IPS DF 6.9 (cell line): Measurements from ENCODE around the gene SETBP1.

ENCODE experiments used
- DNase-seq: peaks from one replicate; pipeline ENCODE4 v3.0.0-alpha.2; 2013; ENCODE audit warnings: low read depth, low spot score
- H3K27ac ChIP-seq: one replicate; pipeline ENCODE4 v1.5.1; 2013; ENCODE audit warnings: low read length, control low read depth
- H3K27me3 ChIP-seq: 2 replicates; pipeline ENCODE4 v1.6.1; 2013; ENCODE audit warnings: mild to moderate bottlenecking, low read length; ENCODE audit not compliant: control insufficient read depth, insufficient read depth
- H3K36me3 ChIP-seq: 2 replicates; pipeline ENCODE4 v1.6.1; 2013; ENCODE audit warnings: low read length; ENCODE audit not compliant: control insufficient read depth, insufficient read depth
- H3K4me1 ChIP-seq: 2 replicates; pipeline ENCODE4 v1.6.1; 2013; ENCODE audit warnings: low read length; ENCODE audit not compliant: control insufficient read depth, insufficient read depth
- H3K4me3 ChIP-seq: 2 replicates; pipeline ENCODE4 v1.5.1; 2013; ENCODE audit warnings: mild to moderate bottlenecking, low read length
- H3K9me3 ChIP-seq: 2 replicates; pipeline ENCODE4 v1.6.1; 2013; ENCODE audit warnings: low read length, inconsistent platforms; ENCODE audit not compliant: control insufficient read depth, insufficient read depth
- WGBS: extraction: QIAGEN DNeasy Blood & Tissue Kit; methylation state at CpG from one replicate; pipeline ENCODE4 v1.1.7; 2013; ENCODE audit warnings: mixed read lengths, missing lambda C conversion rate; ENCODE audit not compliant: insufficient read length, insufficient coverage; 5-methylcytosine and 5-hydroxymethylcytosine counted together

Gene SETBP1

DNA sequence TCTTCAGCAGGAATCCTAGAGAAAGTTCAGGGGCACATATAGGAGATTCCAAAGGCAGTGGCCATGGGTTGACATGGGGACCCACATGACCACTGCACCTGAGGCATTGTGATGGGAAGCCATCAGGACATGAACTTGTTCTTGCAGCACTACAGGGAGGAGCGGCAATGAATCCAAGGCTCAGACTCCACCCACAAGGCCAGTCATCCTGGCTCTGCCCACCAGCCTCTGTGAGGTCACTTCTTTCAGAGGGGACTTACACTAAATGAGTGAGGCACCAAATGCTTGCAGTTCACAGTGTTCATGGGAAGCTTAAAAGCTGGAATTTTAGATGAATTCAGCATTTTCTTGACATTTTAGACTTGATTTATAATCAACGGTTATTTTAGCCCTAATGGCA is 254.2 kb downstream of the SETBP1 start:
- no peaks in the 10 kb centered on the region for H3K27me3 ChIP-seq
- no peak for DNase-seq
- H3K4me1 ChIP-seq = no peaks in the 10 kb centered on the region
- H3K4me3 ChIP-seq = no peak overlapping the region
- H3K9me3 ChIP-seq = no peaks in the 10 kb centered on the region; the same call in 1 of the 2 replicates
- no peaks in the 10 kb centered on the region for H3K36me3 ChIP-seq
- WGBS = no CpG with 5 or more reads among the region's 2 CpGs
- H3K27ac ChIP-seq = no peak overlapping the region

DNA sequence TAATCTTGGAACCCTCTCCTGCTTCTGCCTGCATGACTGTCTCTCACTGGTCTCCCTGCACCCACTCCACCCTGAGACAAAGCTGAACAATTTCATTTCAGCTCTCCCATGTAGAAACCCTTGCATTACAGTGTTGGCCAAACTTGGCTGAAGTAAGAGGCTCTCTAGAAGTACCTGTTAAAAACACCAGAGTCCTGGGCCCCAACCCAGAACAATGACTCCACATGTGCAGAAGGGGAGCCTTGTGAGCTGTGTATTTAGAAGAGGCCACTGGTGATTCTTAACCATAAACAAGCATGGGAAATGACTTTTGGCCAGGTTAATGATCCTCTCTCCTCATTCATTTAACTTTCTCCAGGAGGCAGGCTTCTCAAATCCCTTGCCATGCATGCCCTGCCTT is 254.8 kb downstream of the SETBP1 start:
- no peak for DNase-seq
- no peak overlapping the region for H3K27ac ChIP-seq
- H3K9me3 ChIP-seq = no peaks in the 10 kb centered on the region; the same call in 1 of the 2 replicates
- no peak overlapping the region for H3K4me3 ChIP-seq
- H3K4me1 ChIP-seq = no peaks in the 10 kb centered on the region
- H3K36me3 ChIP-seq = no peaks in the 10 kb centered on the region
- H3K27me3 ChIP-seq = no peaks in the 10 kb centered on the region

DNA sequence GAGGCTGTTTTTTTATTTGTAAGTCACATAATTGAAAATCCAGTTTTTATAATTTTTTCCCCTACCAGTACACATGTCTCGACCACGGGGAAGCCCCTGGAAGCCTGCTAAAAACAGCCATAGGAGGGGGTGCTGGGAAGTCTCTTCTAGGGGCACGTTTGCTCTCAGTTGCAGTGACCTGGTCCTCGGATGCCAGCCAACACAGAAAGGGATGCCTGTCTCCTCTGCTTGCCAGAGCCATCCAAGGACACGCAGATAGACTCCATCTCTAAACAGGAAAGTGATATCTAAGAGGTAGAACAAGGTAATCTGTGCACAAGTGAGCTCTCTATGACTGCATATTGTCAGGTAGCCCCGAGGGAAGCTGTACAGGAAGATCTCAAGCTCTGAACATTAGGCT is 255.8 kb downstream of the SETBP1 start:
- Histone ChIP-seq H3K4me3 (no peak overlapping the region), H3K36me3 (no peaks in the 10 kb centered on the region), H3K4me1 (no peaks in the 10 kb centered on the region), H3K9me3 (no peaks in the 10 kb centered on the region; the same call in 1 of the 2 replicates), H3K27me3 (no peaks in the 10 kb centered on the region), H3K27ac (no peak overlapping the region)
- WGBS = no CpG with 5 or more reads among the region's 6 CpGs
- no peak for DNase-seq

DNA sequence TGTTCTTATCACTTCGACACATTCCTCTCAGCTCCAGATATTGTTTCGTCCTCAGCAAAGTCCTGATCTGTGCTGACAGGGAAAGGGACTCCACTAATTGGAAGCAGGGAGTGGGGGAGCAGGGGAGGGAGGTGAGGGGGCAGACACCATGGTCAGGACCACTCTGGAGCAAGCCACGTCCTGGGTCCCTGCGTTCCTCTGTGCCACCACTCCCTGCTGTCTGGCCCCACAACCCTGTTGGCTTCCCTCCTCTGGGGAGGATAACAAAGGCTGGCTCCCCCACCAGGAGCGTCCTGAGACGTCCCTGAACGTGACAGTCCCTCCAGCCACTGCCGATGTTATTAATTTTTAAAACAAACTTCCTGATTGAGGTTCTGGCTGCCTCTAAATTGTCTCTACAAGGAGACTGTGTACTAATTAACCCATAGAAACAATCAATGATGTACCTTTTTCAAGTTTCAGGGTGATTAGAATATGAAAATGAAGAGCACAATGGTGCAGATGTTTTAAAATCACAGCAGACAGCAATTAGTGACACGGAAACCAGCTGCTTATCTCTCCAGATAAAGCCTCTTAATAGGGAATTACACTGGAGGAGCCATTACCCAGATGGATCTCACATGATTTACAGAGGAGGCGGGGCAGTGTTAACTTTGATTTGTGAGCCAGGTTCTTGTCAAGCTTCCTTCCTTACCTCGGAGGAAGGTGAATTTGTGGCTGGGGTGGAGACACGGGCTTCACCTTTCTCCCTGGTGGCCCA is 257.5 kb downstream of the SETBP1 start:
- H3K9me3 ChIP-seq = no peaks in the 10 kb centered on the region; the same call in 1 of the 2 replicates

DNA sequence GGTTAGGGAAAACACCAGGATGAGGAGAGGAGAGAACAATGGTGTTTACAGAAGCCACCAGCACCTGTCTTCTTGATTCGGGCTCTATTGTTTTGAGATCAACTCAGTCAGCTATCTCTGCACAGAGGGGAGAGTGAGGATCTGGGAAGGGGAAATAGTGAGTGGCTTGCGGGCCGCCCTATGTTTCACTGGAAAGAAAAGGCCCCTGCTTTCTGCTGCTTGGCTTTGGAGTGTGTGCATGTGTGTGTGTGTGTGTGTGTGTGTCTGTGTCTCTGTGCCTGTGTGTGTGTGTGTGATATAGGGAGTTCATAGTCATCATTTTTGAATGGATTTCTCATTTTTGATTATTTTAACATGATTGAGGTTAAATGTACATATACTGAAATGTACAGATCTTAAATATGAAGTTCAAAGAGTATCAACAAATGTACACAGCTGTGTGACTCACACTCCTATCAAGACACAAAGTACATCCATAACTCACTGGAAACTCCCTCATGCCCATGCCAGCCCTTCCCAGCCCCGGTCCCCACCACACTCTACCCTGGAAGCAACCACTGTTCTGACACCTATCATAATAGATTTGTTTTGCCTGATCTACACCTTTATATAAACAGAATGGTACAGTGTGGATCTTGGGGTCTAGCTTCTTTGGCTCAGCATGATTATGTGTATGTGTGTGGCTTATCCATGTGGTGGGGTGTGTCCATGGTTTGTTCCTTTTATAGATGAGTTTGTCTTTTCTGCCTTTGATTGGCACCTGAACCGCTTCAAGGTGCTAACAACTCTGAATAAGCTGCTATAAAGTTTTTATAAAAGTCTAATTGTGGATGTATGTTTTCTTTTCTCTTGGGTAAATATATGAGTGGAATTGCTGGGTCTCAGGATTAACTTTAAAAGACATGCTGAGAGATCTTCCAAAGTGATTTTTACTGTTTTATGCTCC is 258.3 kb downstream of the SETBP1 start:
- WGBS = no CpG with 5 or more reads among the region's 5 CpGs
- Histone ChIP-seq H3K27me3 (peaks cover 2% of the 10 kb centered on the region; the same call in 1 of the 2 replicates), H3K9me3 (no peaks in the 10 kb centered on the region), H3K4me3 (no peak overlapping the region), H3K36me3 (no peaks in the 10 kb centered on the region), H3K27ac (no peak overlapping the region), H3K4me1 (no peaks in the 10 kb centered on the region)
- DNase-seq = no peak

More for the DNA sequence above, 257.5 kb downstream of the SETBP1 start:
- WGBS = no CpG with 5 or more reads among the region's 12 CpGs
- peaks cover 2% of the 10 kb centered on the region; the same call in 1 of the 2 replicates for H3K27me3 ChIP-seq
- H3K27ac ChIP-seq = no peak overlapping the region
- no peaks in the 10 kb centered on the region for H3K4me1 ChIP-seq
- no peak overlapping the region for H3K4me3 ChIP-seq
- no peaks in the 10 kb centered on the region for H3K36me3 ChIP-seq
- DNase-seq = no peak

DNA sequence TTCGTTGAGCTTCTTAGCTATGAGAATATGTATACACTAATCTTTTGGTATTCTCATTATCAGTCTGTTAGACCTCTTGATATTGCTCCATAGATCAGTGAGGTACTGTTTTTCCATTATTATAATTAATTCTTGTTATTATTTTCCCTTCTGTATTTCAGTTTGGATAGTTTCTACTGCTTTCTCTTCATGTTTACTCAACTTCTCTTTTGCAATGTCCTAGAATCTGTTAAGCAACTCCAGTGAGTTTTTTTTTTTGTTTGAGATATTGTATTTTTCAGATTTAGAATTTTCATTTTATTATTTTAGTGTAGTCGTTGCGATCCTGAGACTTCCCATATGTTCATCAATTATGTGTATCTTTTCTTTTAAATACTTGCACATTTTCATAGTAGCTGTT is 260.8 kb downstream of the SETBP1 start:
- Histone ChIP-seq H3K4me3 (no peak overlapping the region), H3K36me3 (no peaks in the 10 kb centered on the region), H3K4me1 (peaks cover 2% of the 10 kb centered on the region; the same call in 1 of the 2 replicates), H3K27ac (no peak overlapping the region), H3K27me3 (peaks cover 2% of the 10 kb centered on the region; the same call in 1 of the 2 replicates), H3K9me3 (no peaks in the 10 kb centered on the region)
- no CpG with 5 or more reads among the region's 3 CpGs for WGBS
- no peak for DNase-seq

DNA sequence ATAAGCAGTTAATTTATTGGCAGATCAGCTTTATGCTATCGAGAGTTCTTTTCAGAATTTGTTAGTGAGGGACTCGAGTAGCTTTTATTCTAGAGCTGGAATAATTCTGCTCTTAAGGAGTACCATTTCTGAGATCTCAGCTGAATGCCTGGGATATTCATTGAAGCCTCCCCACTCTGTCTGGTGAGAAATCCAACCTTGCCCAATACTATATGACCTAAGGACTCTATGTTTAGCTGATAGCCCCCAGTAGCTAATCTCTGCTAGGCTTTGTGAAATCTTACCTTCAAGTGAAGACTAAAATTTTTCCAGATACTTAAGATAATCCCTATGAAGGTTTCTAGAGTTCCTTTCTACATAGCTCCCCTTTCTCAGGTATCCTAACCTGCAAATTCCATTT is 261.4 kb downstream of the SETBP1 start:
- peaks cover 2% of the 10 kb centered on the region; the same call in 1 of the 2 replicates for H3K4me1 ChIP-seq
- no peak overlapping the region for H3K27ac ChIP-seq
- no CpG with 5 or more reads among the region's 2 CpGs for WGBS
- H3K4me3 ChIP-seq = no peak overlapping the region
- no peaks in the 10 kb centered on the region for H3K9me3 ChIP-seq
- no peak for DNase-seq
- no peaks in the 10 kb centered on the region for H3K36me3 ChIP-seq
- H3K27me3 ChIP-seq = peaks cover 2% of the 10 kb centered on the region; the same call in 1 of the 2 replicates

DNA sequence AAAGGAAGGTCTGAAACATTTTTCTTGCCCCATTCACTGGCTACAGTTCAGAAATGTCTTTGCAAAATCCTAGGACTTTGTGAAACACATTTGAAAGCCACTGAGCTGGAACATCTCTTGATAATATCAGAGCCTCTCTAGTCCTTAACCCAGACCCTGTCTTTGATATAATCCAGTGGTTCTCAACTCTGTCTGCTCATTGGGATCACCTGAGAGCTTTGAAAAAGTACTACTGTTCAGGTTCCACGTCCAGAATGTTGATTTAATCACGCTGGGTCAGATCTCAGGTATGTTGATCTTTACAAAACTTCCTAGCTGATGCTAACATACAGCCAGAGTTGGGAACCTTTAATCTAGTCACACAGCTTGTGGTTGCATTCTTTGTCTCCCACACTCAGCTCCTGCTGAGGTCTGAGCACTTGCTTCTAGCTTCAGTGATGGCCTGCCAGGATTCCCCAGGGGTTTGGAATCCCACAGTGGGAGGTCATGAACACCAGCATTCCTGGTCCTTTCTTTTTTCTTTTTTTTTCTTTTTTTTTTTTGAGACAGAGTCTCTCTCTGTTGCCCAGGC is 262.7 kb downstream of the SETBP1 start:
- Histone ChIP-seq H3K27ac (no peak overlapping the region), H3K36me3 (no peaks in the 10 kb centered on the region), H3K9me3 (no peaks in the 10 kb centered on the region), H3K27me3 (peaks cover 2% of the 10 kb centered on the region; the same call in 1 of the 2 replicates), H3K4me1 (peaks cover 2% of the 10 kb centered on the region; the same call in 1 of the 2 replicates), H3K4me3 (no peak overlapping the region)
- WGBS = no CpG with 5 or more reads among the region's 2 CpGs
- peak; percentile 57 for DNase-seq

DNA sequence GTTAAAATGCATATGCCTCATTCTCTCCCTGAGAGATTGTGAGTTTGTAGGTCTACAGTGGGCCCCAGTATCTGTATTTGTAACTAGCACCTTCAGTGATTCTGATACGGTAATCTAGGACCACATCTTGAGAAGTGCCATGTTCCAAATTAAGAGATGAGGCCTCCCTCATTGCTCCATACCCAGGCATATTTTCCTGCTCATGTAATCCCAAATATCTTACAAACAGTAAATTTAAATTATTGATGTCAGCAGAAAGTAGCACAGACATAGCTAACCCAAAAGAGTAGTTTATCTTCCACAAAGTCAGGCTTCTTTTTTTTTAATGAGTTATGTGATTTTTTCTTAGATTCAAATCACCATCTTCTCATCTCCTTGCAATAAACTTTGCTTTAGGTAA is 263.8 kb downstream of the SETBP1 start:
- Histone ChIP-seq H3K4me1 (peaks cover 2% of the 10 kb centered on the region; the same call in 1 of the 2 replicates), H3K27me3 (peaks cover 2% of the 10 kb centered on the region; the same call in 1 of the 2 replicates), H3K27ac (no peak overlapping the region), H3K36me3 (no peaks in the 10 kb centered on the region), H3K9me3 (no peaks in the 10 kb centered on the region), H3K4me3 (no peak overlapping the region)
- WGBS = no CpG with 5 or more reads among the region's 1 CpG
- no peak for DNase-seq

DNA sequence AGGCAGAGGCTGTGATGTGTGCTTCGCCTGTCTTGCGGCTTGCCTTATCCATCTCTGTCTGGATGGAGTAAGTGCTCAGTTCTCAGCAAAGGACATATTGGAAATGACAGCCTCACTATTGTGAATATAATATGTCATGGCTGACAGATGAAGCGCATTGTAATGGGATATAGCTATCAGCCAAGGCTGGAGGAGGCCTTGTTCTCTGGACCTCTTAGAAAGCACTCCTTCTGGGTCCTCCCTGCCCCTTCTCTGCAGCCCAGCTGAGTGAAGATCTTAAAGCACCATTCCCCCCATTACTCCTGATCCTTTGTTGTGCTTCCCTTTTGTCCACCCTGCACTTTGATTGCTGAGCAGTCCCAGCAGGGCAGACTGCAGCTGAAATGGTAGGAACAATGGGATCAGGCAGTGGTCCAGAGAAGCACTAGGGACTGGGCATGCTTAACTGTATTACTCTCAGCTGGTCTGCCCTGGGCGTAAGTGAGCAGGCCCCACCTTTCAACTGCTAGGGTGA is 265.3 kb downstream of the SETBP1 start:
- H3K4me3 ChIP-seq = no peak overlapping the region
- H3K4me1 ChIP-seq = peaks cover 2% of the 10 kb centered on the region; the same call in 1 of the 2 replicates
- H3K27me3 ChIP-seq = peaks cover 2% of the 10 kb centered on the region; the same call in 1 of the 2 replicates
- no peak for DNase-seq
- WGBS = no CpG with 5 or more reads among the region's 4 CpGs
- no peaks in the 10 kb centered on the region for H3K9me3 ChIP-seq
- no peaks in the 10 kb centered on the region for H3K36me3 ChIP-seq
- no peak overlapping the region for H3K27ac ChIP-seq
